K562 (cell line): ENCODE measurements around the gene CARMIL1. TPM values are rescaled to one million over a fixed set of nuclear protein-coding genes. Genes with fewer than 3 reads are reported as not detected.
"Not testable (repeated sequence)": the region's sequence is repeated elsewhere in the genome, so short reads cannot be mapped to it uniquely, and the experiment has no call there.

Experiments
- ATAC-seq: fragments of 200-7000 bp; cut with Tn5 transposase; 3 replicates; pipeline ENCODE4 v1.9.1; 2020; ENCODE audit warnings: moderate library complexity
- BruUV-seq: library from RNA; stranded (reverse); fragments of 400-500 nt; replicated peaks from 2 replicates; lab custom pipeline; 2021; lab: Mats Ljungman, UMichigan
- CTCF ChIA-PET: fragments of 300-600 bp; formaldehyde crosslinking; extraction: SDS; loops from one replicate; lab custom pipeline; 2021; ENCODE audit warnings: low intra/inter-chr PET ratio; lab: Yijun Ruan, JAX
- POLR2A ChIA-PET: fragments of 300-600, 350-650 bp; sonication (Branson Sonifier 250); formaldehyde crosslinking; extraction: SDS; loops from one replicate; lab custom pipeline; 2021; ENCODE audit warnings: antibody characterized with exemption, inconsistent platforms; lab: Yijun Ruan, JAX
- DNase-seq, 4 experiments: peaks; one replicate each; pipeline versions ENCODE4 v3.0.0 to v3.0.0-alpha.2; 2011 to 2018; ENCODE audit warnings: low spot score in 3 of 4, mixed read lengths in 3 of 4; ENCODE audit errors: extremely low read depth in 1 of 4
- FAIRE-seq: peaks from 2 replicates; lab custom pipeline; 2011; peaks lifted over from hg19 to GRCh38; lab: Jason Lieb, UNC
- H2AFZ ChIP-seq: 2 replicates; pipeline ENCODE4 v1.6.0; 2011; ENCODE audit warnings: low read depth, low read length, control low read depth, inconsistent platforms
- H3K27ac ChIP-seq: fragments of 200-600 bp; 3 replicates; pipeline ENCODE4 v1.8.0; 2011; ENCODE audit warnings: low read depth, mild to moderate bottlenecking, control low read depth, inconsistent platforms, low read length, moderate library complexity, mixed read lengths; ENCODE audit errors: extremely low read depth
- H3K27me3 ChIP-seq, 2 experiments: fragments of 300-600 bp in 1 of 2; 2 replicates in 1 of 2; 3 replicates in 1 of 2; pipeline versions ENCODE4 v1.6.0 to v1.8.0; 2011; ENCODE audit warnings: inconsistent platforms in 2 of 2, low read length in 2 of 2, mild to moderate bottlenecking in 1 of 2, mixed read lengths in 1 of 2, moderate library complexity in 1 of 2; ENCODE audit not compliant: control insufficient read depth in 2 of 2, insufficient read depth in 2 of 2
- H3K36me3 ChIP-seq: fragments of 300-600 bp; 3 replicates; pipeline ENCODE4 v1.8.0; 2011; ENCODE audit warnings: mild to moderate bottlenecking, low read length, inconsistent platforms; ENCODE audit not compliant: control insufficient read depth, insufficient read depth
- H3K4me1 ChIP-seq, 2 experiments: fragments of 200-600 bp in 1 of 2; replicated peaks in 1 of 2; 2 replicates in 1 of 2; 3 replicates in 1 of 2; pipeline versions ENCODE4 v1.5.1 to v1.8.0; 2011; ENCODE audit warnings: inconsistent platforms in 2 of 2, low read length in 2 of 2, mild to moderate bottlenecking in 1 of 2, mixed read lengths in 1 of 2, moderate library complexity in 1 of 2; ENCODE audit not compliant: control insufficient read depth in 2 of 2, insufficient read depth in 2 of 2
- H3K4me2 ChIP-seq: 2 replicates; pipeline ENCODE4 v1.6.1; 2011; ENCODE audit warnings: low read length, control low read depth, inconsistent platforms, mixed read lengths; ENCODE audit not compliant: insufficient read depth
- H3K4me3 ChIP-seq: fragments of 200-600 bp; sonication (generic), shearing (Covaris generic); 2 replicates; pipeline ENCODE4 v1.5.1; 2016; ENCODE audit warnings: control low read depth, inconsistent platforms
- H3K79me2 ChIP-seq: fragments of 200-600 bp; 3 replicates; pipeline ENCODE4 v1.8.0; 2011; ENCODE audit warnings: low read length, inconsistent platforms; ENCODE audit not compliant: control insufficient read depth, insufficient read depth
- H3K9ac ChIP-seq, 2 experiments: 2 replicates each; pipeline versions ENCODE4 v1.6.0 to v1.6.1; 2011; ENCODE audit warnings: low read depth in 2 of 2, low read length in 2 of 2, control low read depth in 1 of 2, inconsistent platforms in 1 of 2, mild to moderate bottlenecking in 1 of 2, mixed read lengths in 1 of 2; ENCODE audit not compliant: insufficient read depth in 1 of 2
- H3K9me1 ChIP-seq: one replicate; pipeline ENCODE4 v1.6.0; 2011; ENCODE audit warnings: inconsistent platforms, mild to moderate bottlenecking, low read length, moderate library complexity; ENCODE audit not compliant: control insufficient read depth, insufficient read depth
- H3K9me3 ChIP-seq: replicated peaks from 2 replicates; pipeline ENCODE4 v1.5.1; 2011; ENCODE audit warnings: low read depth, low read length, inconsistent platforms; ENCODE audit not compliant: control insufficient read depth, insufficient read depth
- H4K20me1 ChIP-seq: replicated peaks from 2 replicates; pipeline ENCODE4 v1.6.1; 2011; ENCODE audit warnings: low read length, inconsistent platforms, mixed read lengths; ENCODE audit not compliant: control insufficient read depth, insufficient read depth
- BRD9 ChIP-seq: fragments of 450-650 bp; IDR thresholded peaks from 2 replicates; pipeline ENCODE4 v1.6.1; 2018; ENCODE audit warnings: low read depth; ENCODE audit not compliant: partially characterized antibody
- RBM25 ChIP-seq: fragments of 200-400 bp; formaldehyde crosslinking; IDR thresholded peaks from 2 replicates; pipeline ENCODE4 v1.6.1; 2018; ENCODE audit warnings: low read length, low read depth, moderate library complexity; ENCODE audit not compliant: severe bottlenecking
- WGBS: fragments of 100-300 bp; shearing (Covaris generic); methylation state at CpG from one replicate; pipeline ENCODE4 v1.1.6; 2016; ENCODE audit warnings: low coverage, mixed read lengths; ENCODE audit not compliant: insufficient coverage; ENCODE audit errors: missing lambda C conversion rate; 5-methylcytosine and 5-hydroxymethylcytosine counted together
- in situ Hi-C: fragments of 300-500 bp; cut with MboI; formaldehyde crosslinking; loops from 4 replicates; pipeline ENCODE4 v1.15.0; 2018; ENCODE audit warnings: inconsistent platforms, mixed read lengths
- intact Hi-C: fragments of 100-400 bp; cut with micrococcal nuclease; formaldehyde crosslinking; loops from 2 replicates; pipeline ENCODE4 v1.14.2; 2022
- polyA plus RNA-seq, 8 experiments: library from polyadenylated mRNA; depleted of rRNA in 4 of 8; stranded (reverse) in 5 of 8; unstranded in 3 of 8; fragments of >200 nt; fragmentation: Nextera tagmentation in 2 of 8; fragmentation: Illumina TruSeq in 1 of 8; extraction: Ambion mirVana in 2 of 8; extraction: Trizol in 1 of 8; gene quantifications; 2 replicates each; pipeline versions ENCODE4 v1.2.1 to v1.2.3, GENCODE V29; 2011 to 2014; ENCODE audit warnings: inconsistent platforms in 1 of 8, missing spikeins in 1 of 8
- total RNA-seq, 7 experiments: library from RNA; depleted of rRNA in 6 of 7; stranded (reverse); fragments of >200 nt in 6 of 7; fragmentation: Illumina TruSeq in 2 of 7; extraction: Trizol in 2 of 7; gene quantifications; 2 replicates each; pipeline versions ENCODE4 v1.2.1 to v1.2.3, GENCODE V29; 2011 to 2021; ENCODE audit warnings: low replicate concordance in 1 of 7

The CARMIL1 gene
- total and polyA plus RNA-seq, 9 of the 15 experiments (the other 6 are each of a cell fraction or from before 2014, with no cell fraction given) = 0.04 to 0.32 (median 0.10) TPM; not detected in 1

- Histone ChIP-seq H3K4me3 (no peak overlapping the region), H3K9ac (no peak overlapping the region), H3K9me1 (no peaks in the 10 kb centered on the region), H3K4me1 (no peaks in the 10 kb centered on the region), H3K9me3 (no peaks in the 10 kb centered on the region), H2AFZ (no peak overlapping the region), H3K27ac (no peak overlapping the region), H4K20me1 (no peaks in the 10 kb centered on the region), H3K36me3 (no peaks in the 10 kb centered on the region), H3K4me2 (no peak overlapping the region), H3K79me2 (no peaks in the 10 kb centered on the region), H3K27me3 (peaks cover 0 to 12% of the 10 kb centered on the region in 2 experiments; a peak in 2 of 5 replicates)
- TF ChIP-seq RBM25 (peak; percentile 81), BRD9 (no peak)
- in situ Hi-C loops (no loop called here), intact Hi-C loops (no loop called here)
- 0% methylated on average over 3 of the region's 3 CpGs for WGBS
- no peak for ATAC-seq
- ChIA-PET CTCF (no interaction called here), POLR2A (no interaction called here)
- BruUV-seq = no TSS peak
- DNase-seq = no peak
- no peak for FAIRE-seq
Measured at GRCh38 chr6:25297823-25298522, 18.8 kb downstream of the CARMIL1 start.

DNA sequence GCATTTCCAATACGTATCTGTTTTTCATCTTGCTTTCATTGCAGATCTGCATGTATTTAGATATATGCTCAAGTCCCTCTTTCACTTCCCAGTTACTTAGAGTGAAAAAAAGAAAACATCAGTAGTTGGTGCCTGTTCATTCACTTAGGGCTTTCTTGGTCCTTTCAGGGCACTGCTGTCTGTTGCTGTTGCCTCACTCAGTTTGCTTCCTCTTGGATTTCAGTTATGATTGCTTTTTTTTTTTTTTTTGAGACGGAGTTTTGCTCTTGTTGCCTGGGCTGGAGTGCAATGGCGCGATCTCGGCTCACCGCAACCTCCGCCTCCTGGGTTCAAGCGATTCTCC lies 19.3 kb downstream of the CARMIL1 start:
- H3K4me1 ChIP-seq, H2AFZ ChIP-seq, H3K4me2 ChIP-seq, BruUV-seq, intact Hi-C loops, DNase-seq, H3K9ac ChIP-seq, FAIRE-seq, H3K9me1 ChIP-seq, in situ Hi-C loops, H3K79me2 ChIP-seq, H4K20me1 ChIP-seq, H3K4me3 ChIP-seq, ATAC-seq, H3K36me3 ChIP-seq, H3K9me3 ChIP-seq, POLR2A ChIA-PET, CTCF ChIA-PET, H3K27ac ChIP-seq: not testable (repeated sequence)
- 9% methylated on average over 7 of the region's 8 CpGs for WGBS
- H3K27me3 ChIP-seq = peaks cover 0 to 12% of the 10 kb centered on the region in 2 experiments; a peak in 2 of 5 replicates
